H1 (cell line): ENCODE results near the gene TIGD6. TPM values are rescaled to one million over a fixed set of nuclear protein-coding genes. Genes with fewer than 3 reads are reported as not detected.

ENCODE experiments used
- EZH2 ChIP-seq: fragments of 200-600 bp; sonication (generic); IDR thresholded peaks from 2 replicates; pipeline ENCODE4 v1.7.1; 2012; ENCODE audit warnings: low read depth, mild to moderate bottlenecking, moderate library complexity, low read length, inconsistent platforms; ENCODE audit not compliant: severe bottlenecking
- TAF1 ChIP-seq: IDR thresholded peaks from 2 replicates; pipeline ENCODE4 v1.6.1; 2011; ENCODE audit warnings: mild to moderate bottlenecking, low read depth, low read length
- polyA plus RNA-seq, 7 experiments: library from polyadenylated mRNA; depleted of rRNA in 3 of 7; stranded (reverse) in 5 of 7; unstranded in 2 of 7; fragments of >200 nt in 5 of 7; fragments of 200-250 nt in 2 of 7; gene quantifications; 1 replicate in 5 of 7; 2 replicates in 1 of 7; 4 replicates in 1 of 7; pipeline versions ENCODE4 v1.2.1 to v1.2.3, GENCODE V29; 2011 to 2013; ENCODE audit warnings: missing spikeins in 2 of 7, mixed read lengths in 2 of 7
- total RNA-seq: library from RNA; stranded (reverse); fragmentation: NEBNext Ultra II Directional; extraction: Animal tissue kit (Norgen Biotek cat#: 25700); gene quantifications from 2 replicates; pipeline ENCODE4 v1.2.1, GENCODE V29; 2021

The TIGD6 gene
- total and polyA plus RNA-seq, 2 of the 8 experiments (the other 6 are each of a cell fraction or from before 2014, with no cell fraction given), result 1.3 to 2.4 TPM

DNA sequence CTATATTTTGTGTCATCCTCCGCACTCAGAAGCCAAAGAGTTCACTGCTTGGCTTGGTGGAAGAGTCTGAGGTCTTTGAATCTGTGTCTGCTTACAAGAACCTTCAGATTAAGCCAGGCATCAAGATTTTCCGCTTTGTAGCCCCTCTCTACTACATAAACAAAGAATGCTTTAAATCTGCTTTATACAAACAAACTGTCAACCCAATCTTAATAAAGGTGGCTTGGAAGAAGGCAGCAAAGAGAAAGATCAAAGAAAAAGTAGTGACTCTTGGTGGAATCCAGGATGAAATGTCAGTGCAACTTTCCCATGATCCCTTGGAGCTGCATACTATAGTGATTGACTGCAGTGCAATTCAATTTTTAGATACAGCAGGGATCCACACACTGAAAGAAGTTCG, 19.2 kb downstream of the TIGD6 start (continued):
- no peak for TF ChIP-seq EZH2
- no peak for TF ChIP-seq TAF1
